GM19240 (cell line): ENCODE measurements around the gene KIAA1328.

Experiments used
- DNase-seq: peaks from one replicate; pipeline ENCODE4 v3.0.0; 2011; ENCODE audit warnings: low spot score; ENCODE audit not compliant: insufficient read length

KIAA1328 gene

GRCh38 chr18:36950960-36951359 lies 122.0 kb downstream of the KIAA1328 start:
- DNase-seq = no peak

GRCh38 chr18:36953047-36953446 lies 124.1 kb downstream of the KIAA1328 start:
- DNase-seq = no peak

GRCh38 chr18:36960038-36960437 lies 131.1 kb downstream of the KIAA1328 start:
- DNase-seq = no peak

- DNase-seq = no peak
These were observed 134.5 kb downstream of the KIAA1328 start for GRCh38 chr18:36963464-36963863.

- no peak for DNase-seq
These were observed 145.8 kb downstream of the KIAA1328 start for GRCh38 chr18:36974686-36975085.

- no peak for DNase-seq
These were observed 148.2 kb downstream of the KIAA1328 start for GRCh38 chr18:36977121-36977520.

- no peak for DNase-seq
These were observed 164.1 kb downstream of the KIAA1328 start for GRCh38 chr18:36993068-36993467.

- no peak for DNase-seq
These were observed 177.8 kb downstream of the KIAA1328 start for GRCh38 chr18:37006742-37007141.

GRCh38 chr18:37012452-37012851 lies 183.5 kb downstream of the KIAA1328 start:
- DNase-seq = no peak

GRCh38 chr18:37019157-37019827 lies 190.4 kb downstream of the KIAA1328 start:
- no peak for DNase-seq

GRCh38 chr18:37033419-37033818 lies 204.5 kb downstream of the KIAA1328 start:
- no peak for DNase-seq

GRCh38 chr18:37042381-37042780 lies 213.5 kb downstream of the KIAA1328 start:
- DNase-seq = no peak

- no peak for DNase-seq
These were observed 226.3 kb downstream of the KIAA1328 start for GRCh38 chr18:37055137-37055802.

- no peak for DNase-seq
These were observed 235.3 kb downstream of the KIAA1328 start for GRCh38 chr18:37064187-37064586.

- DNase-seq = no peak
These were observed 236.3 kb downstream of the KIAA1328 start for GRCh38 chr18:37065254-37065653.

GRCh38 chr18:37084912-37085311 lies 256.0 kb downstream of the KIAA1328 start:
- no peak for DNase-seq

- DNase-seq = no peak
These were observed 256.4 kb downstream of the KIAA1328 start for GRCh38 chr18:37085362-37085761.

- no peak for DNase-seq
These were observed 279.0 kb downstream of the KIAA1328 start for GRCh38 chr18:37107748-37108522.

- no peak for DNase-seq
These were observed 293.9 kb downstream of the KIAA1328 start for GRCh38 chr18:37122877-37123276.

GRCh38 chr18:37124516-37124915 lies 295.6 kb downstream of the KIAA1328 start:
- DNase-seq = no peak

- no peak for DNase-seq
These were observed 306.2 kb downstream of the KIAA1328 start for GRCh38 chr18:37135177-37135576.

- no peak for DNase-seq
These were observed 309.5 kb downstream of the KIAA1328 start for GRCh38 chr18:37138456-37138855.
